Upper lobe of left lung (tissue), 4 donors: ENCODE results near the gene MAP3K2.
"Not testable (repeated sequence)": the region's sequence is repeated elsewhere in the genome, so short reads cannot be mapped to it uniquely, and the experiment has no call there.

Experiments used
- CTCF ChIP-seq, 6 experiments: fragments of 450-650 bp in 4 of 6; fragments of 200-600 bp in 2 of 6; sonication (generic) in 2 of 6; IDR thresholded peaks; one replicate each; pipeline ENCODE4 v1.5.1; 2016 to 2019; ENCODE audit warnings: antibody characterized with exemption in 6 of 6
- POLR2A ChIP-seq, 4 donors: fragments of 450-650 bp; IDR thresholded peaks; one replicate each; pipeline ENCODE4 v1.5.1; 2016 to 2017; ENCODE audit warnings: antibody characterized with exemption in 4 of 4, mild to moderate bottlenecking in 2 of 4

GRCh38 chr2:127353873-127354676 lies 33.7 kb downstream of the MAP3K2 start:
- not testable (repeated sequence) for TF ChIP-seq POLR2A, CTCF (IDR thresholded peaks at IDR 0.05)
